HL-60 (cell line): ENCODE data around the gene NXPH2.

Experiments used
- DNase-seq, 2 experiments: peaks; one replicate each; pipeline ENCODE4 v3.0.0-alpha.2; 2010 to 2020; ENCODE audit warnings: low read depth in 1 of 2, low spot score in 1 of 2
- H3K27ac ChIP-seq: fragments of 250-450 bp; sonication (Bioruptor Pico); replicated peaks from 2 replicates; pipeline ENCODE4 v1.5.1; 2020; ENCODE audit warnings: mild to moderate bottlenecking, moderate library complexity
- H3K27me3 ChIP-seq: fragments of 250-450 bp; sonication (Bioruptor Pico); 2 replicates; pipeline ENCODE4 v1.5.1; 2021; ENCODE audit warnings: mild to moderate bottlenecking, moderate library complexity; ENCODE audit not compliant: insufficient read depth, poor library complexity, severe bottlenecking
- H3K4me3 ChIP-seq: replicated peaks from 2 replicates; pipeline ENCODE4 v1.5.1; 2011; ENCODE audit warnings: mild to moderate bottlenecking, control low read depth, low read length; ENCODE audit not compliant: insufficient read depth
- CTCF ChIP-seq: IDR thresholded peaks from one replicate; pipeline ENCODE4 v1.5.1; 2011; ENCODE audit warnings: low read length, control low read depth, inconsistent platforms; ENCODE audit not compliant: insufficient read depth
- GABPA ChIP-seq: IDR thresholded peaks from 2 replicates; pipeline ENCODE4 v1.6.1; 2012; ENCODE audit warnings: low read depth
- POLR2AphosphoS5 ChIP-seq: IDR thresholded peaks from 2 replicates; pipeline ENCODE4 v1.6.1; 2012; ENCODE audit warnings: low read depth
- REST ChIP-seq: IDR thresholded peaks from 2 replicates; pipeline ENCODE4 v1.6.1; 2012; ENCODE audit warnings: low read depth; ENCODE audit not compliant: insufficient replicate concordance
- SPI1 ChIP-seq: IDR thresholded peaks from 2 replicates; pipeline ENCODE4 v1.6.1; 2012; ENCODE audit warnings: low read depth, mild to moderate bottlenecking, borderline replicate concordance

Gene NXPH2

GRCh38 chr2:138682163-138682562 is 98.0 kb downstream of the NXPH2 start:
- H3K27ac ChIP-seq, result no peak overlapping the region
- H3K27me3 ChIP-seq, result peaks cover 13% of the 10 kb centered on the region
- no peak overlapping the region for H3K4me3 ChIP-seq
- DNase-seq, result no peak
- TF ChIP-seq GABPA, result no peak
- no peak for TF ChIP-seq SPI1
- no peak for TF ChIP-seq REST
- no peak for TF ChIP-seq CTCF
- no peak for TF ChIP-seq POLR2AphosphoS5

- DNase-seq, result no peak
- Histone ChIP-seq H3K27me3 (peaks cover 2% of the 10 kb centered on the region), H3K27ac (no peak overlapping the region), H3K4me3 (no peak overlapping the region)
- TF ChIP-seq POLR2AphosphoS5 (no peak), SPI1 (no peak), CTCF (no peak), GABPA (no peak), REST (no peak)
Observed at GRCh38 chr2:138677221-138677620, 103.0 kb downstream of the NXPH2 start.

- no peak overlapping the region for H3K4me3 ChIP-seq
- H3K27ac ChIP-seq, result no peak overlapping the region
- H3K27me3 ChIP-seq, result peaks cover 2% of the 10 kb centered on the region
- TF ChIP-seq GABPA, result no peak
- no peak for TF ChIP-seq CTCF
- no peak for TF ChIP-seq POLR2AphosphoS5
- no peak for TF ChIP-seq SPI1
- no peak for DNase-seq
Observed at GRCh38 chr2:138676619-138677021, 103.6 kb downstream of the NXPH2 start.

DNA sequence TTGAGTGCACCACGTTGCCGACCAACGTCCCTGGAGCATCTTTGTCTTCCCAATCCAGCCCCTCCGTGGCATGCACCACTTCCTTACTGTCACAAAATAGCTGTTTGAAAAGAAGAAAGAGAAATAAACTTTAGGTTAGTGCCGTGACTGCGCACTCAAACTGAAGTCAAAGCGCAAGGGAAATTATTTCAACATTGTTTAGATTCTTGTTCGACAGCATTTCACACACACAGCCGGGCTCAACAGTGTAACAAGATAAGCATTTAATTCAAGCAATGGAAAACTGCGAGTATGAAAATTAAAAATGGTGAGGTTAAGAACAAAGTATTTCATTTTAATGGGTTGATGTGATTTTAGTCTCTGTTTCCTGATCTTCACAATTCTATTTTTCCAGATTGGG is 108.6 kb downstream of the NXPH2 start:
- DNase-seq, result no peak
- no peak overlapping the region for H3K4me3 ChIP-seq
- TF ChIP-seq POLR2AphosphoS5 (no peak), SPI1 (no peak), REST (no peak), CTCF (no peak), GABPA (no peak)
- H3K27me3 ChIP-seq, result peaks cover 2% of the 10 kb centered on the region
- H3K27ac ChIP-seq, result no peak overlapping the region
